ENCODE data around the gene RRP1B. TPM values are rescaled to one million over a fixed set of nuclear protein-coding genes. Genes with fewer than 3 reads are reported as not detected.
A peak's percentile ranks its signal among the peaks of the same experiment; 100 is the strongest.

The RRP1B gene
- total and polyA plus RNA-seq, 2 experiments from 2014 or later, result 54.8 to 95.7 TPM

DNA sequence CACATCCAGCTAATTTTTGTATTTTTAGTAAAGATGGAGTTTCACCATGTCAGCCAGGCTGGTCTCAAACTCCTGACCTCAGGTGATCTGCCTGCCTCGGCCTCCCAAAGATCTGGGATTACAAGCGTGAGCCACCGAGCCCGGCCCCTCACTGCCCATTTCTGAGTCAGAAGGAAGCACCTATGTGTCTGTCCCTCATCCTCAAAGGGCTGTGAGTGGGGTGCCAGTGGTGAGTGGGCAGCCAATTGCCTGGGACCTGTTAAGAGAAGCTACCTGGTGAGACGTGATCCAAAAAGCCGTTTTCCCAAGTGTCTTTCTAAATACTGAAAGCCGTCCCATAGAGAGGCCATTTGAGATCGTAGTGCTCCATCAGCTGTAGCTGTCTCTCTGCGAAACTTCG, 32.4 kb downstream of the RRP1B start:
- H3K36me3 ChIP-seq (ENCODE audit: insufficient read depth), result peaks cover 15% of the 10 kb centered on the region
- peaks cover 97% of the 10 kb centered on the region for H3K36me3 Mint-ChIP-seq (ENCODE audit: low read depth)

DNA sequence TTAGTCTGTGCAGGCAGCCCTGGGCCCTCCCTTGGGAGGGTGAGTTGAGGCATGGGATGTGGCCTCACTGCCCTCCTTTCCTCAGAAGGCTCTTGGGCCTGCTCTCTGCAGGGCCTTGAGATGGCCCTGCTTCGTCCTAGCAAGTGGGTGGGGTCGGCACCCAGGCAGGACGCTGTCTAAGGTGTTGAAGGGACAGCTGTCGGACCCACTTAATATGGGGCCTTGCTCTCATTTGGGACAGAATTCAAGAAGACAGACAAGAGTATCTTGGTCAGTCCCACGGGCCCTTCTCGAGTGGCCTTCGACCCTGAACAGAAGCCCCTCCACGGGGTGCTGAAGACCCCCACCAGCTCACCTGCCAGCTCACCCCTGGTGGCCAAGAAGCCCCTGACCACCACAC, 33.6 kb downstream of the RRP1B start:
- DNase-seq (ENCODE audit: low spot score), result no peak
- no peak overlapping the region for H3K4me2 ChIP-seq
- no peak overlapping the region for H3K4me3 Mint-ChIP-seq
- H3K4me1 Mint-ChIP-seq, result 0 out of 3 replicates have a peak, but pooled peaks cover 2% of the 10 kb centered on the region
- no peaks in the 10 kb centered on the region; the same call in 1 of the 2 replicates for H3F3A ChIP-seq (replicated peaks; ENCODE audit: low read depth)
- peaks cover 92% of the 10 kb centered on the region for H3K36me3 Mint-ChIP-seq (ENCODE audit: low read depth)
- no peak overlapping the region for H3K4me3 ChIP-seq
- H4K20me1 ChIP-seq (replicated peaks; ENCODE audit: insufficient read depth), result peaks cover 7% of the 10 kb centered on the region
- H3K4me1 ChIP-seq (ENCODE audit: insufficient read depth), result no peaks in the 10 kb centered on the region
- peaks cover 8% of the 10 kb centered on the region for H3K27me3 Mint-ChIP-seq (ENCODE audit: insufficient read depth, low read depth, poor library complexity)
- no peaks in the 10 kb centered on the region for H3K79me2 ChIP-seq (replicated peaks; ENCODE audit: insufficient read depth)
- ATAC-seq, result no peak
- H3K36me3 ChIP-seq (ENCODE audit: insufficient read depth), result peaks cover 15% of the 10 kb centered on the region
- TF ChIP-seq STAT1 (IDR thresholded peaks at IDR 0.05; ENCODE audit: unreplicated experiment) (no peak), ETS1 (IDR thresholded peaks at IDR 0.05) (no peak), POLR2AphosphoS5 (IDR thresholded peaks at IDR 0.05; ENCODE audit: low read depth) (no peak), JUNB (IDR thresholded peaks at IDR 0.05; ENCODE audit: unreplicated experiment) (no peak), ZNF331 (CRISPR knock-in tag; IDR thresholded peaks at IDR 0.05; ENCODE audit: low read depth) (no peak)
- TF ChIP-seq, protein P1, sequence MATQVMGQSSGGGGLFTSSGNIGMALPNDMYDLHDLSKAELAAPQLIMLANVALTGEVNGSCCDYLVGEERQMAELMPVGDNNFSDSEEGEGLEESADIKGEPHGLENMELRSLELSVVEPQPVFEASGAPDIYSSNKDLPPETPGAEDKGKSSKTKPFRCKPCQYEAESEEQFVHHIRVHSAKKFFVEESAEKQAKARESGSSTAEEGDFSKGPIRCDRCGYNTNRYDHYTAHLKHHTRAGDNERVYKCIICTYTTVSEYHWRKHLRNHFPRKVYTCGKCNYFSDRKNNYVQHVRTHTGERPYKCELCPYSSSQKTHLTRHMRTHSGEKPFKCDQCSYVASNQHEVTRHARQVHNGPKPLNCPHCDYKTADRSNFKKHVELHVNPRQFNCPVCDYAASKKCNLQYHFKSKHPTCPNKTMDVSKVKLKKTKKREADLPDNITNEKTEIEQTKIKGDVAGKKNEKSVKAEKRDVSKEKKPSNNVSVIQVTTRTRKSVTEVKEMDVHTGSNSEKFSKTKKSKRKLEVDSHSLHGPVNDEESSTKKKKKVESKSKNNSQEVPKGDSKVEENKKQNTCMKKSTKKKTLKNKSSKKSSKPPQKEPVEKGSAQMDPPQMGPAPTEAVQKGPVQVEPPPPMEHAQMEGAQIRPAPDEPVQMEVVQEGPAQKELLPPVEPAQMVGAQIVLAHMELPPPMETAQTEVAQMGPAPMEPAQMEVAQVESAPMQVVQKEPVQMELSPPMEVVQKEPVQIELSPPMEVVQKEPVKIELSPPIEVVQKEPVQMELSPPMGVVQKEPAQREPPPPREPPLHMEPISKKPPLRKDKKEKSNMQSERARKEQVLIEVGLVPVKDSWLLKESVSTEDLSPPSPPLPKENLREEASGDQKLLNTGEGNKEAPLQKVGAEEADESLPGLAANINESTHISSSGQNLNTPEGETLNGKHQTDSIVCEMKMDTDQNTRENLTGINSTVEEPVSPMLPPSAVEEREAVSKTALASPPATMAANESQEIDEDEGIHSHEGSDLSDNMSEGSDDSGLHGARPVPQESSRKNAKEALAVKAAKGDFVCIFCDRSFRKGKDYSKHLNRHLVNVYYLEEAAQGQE (IDR thresholded peaks at IDR 0.05; ENCODE audit: unreplicated experiment), result no peak
- no peaks in the 10 kb centered on the region for H3K9me3 Mint-ChIP-seq
- H3K27ac Mint-ChIP-seq, result no peak overlapping the region
- H2AFZ ChIP-seq, result no peak overlapping the region
- H3K27ac ChIP-seq (ENCODE audit: low read depth), result 0 out of 2 replicates have a peak overlapping the region, but pooled peaks have one; percentile 2
- H3K9me2 ChIP-seq (ENCODE audit: insufficient read depth), result no peaks in the 10 kb centered on the region
- H3K27me3 ChIP-seq (ENCODE audit: insufficient read depth), result no peaks in the 10 kb centered on the region

More for the DNA sequence above, 32.4 kb downstream of the RRP1B start:
- Histone ChIP-seq H3F3A (replicated peaks; ENCODE audit: low read depth) (no peaks in the 10 kb centered on the region; the same call in 1 of the 2 replicates), H2AFZ (no peak overlapping the region), H3K4me2 (no peak overlapping the region), H3K4me3 (no peak overlapping the region), H3K79me2 (replicated peaks; ENCODE audit: insufficient read depth) (no peaks in the 10 kb centered on the region), H3K27ac (ENCODE audit: low read depth) (no peak overlapping the region), H4K20me1 (replicated peaks; ENCODE audit: insufficient read depth) (peaks cover 4% of the 10 kb centered on the region), H3K4me1 (ENCODE audit: insufficient read depth) (no peaks in the 10 kb centered on the region), H3K27me3 (ENCODE audit: insufficient read depth) (no peaks in the 10 kb centered on the region), H3K9me2 (ENCODE audit: insufficient read depth) (no peaks in the 10 kb centered on the region)
- no peaks in the 10 kb centered on the region for H3K9me3 Mint-ChIP-seq
- no peak overlapping the region for H3K27ac Mint-ChIP-seq
- no peak overlapping the region for H3K4me3 Mint-ChIP-seq
- no peak for DNase-seq (ENCODE audit: low spot score)
- peaks cover 8% of the 10 kb centered on the region for H3K27me3 Mint-ChIP-seq (ENCODE audit: insufficient read depth, low read depth, poor library complexity)
- no peak for TF ChIP-seq CREB1 (CRISPR knock-in tag; IDR thresholded peaks at IDR 0.05; ENCODE audit: low read depth)
- ATAC-seq, result no peak
- H3K4me1 Mint-ChIP-seq, result no peaks in the 10 kb centered on the region

Data from GM23338 (cell line).